OCI-LY7 (cell line): ENCODE results near the gene DMAC1.

ENCODE experiments used
- CTCF ChIP-seq: fragments of 200-600 bp; sonication (generic); conservative IDR thresholded peaks from 2 replicates; pipeline ENCODE4 v1.5.1; 2014; ENCODE audit warnings: mild to moderate bottlenecking, antibody characterized with exemption, low read length, moderate library complexity, mixed read lengths
- EZH2phosphoT487 ChIP-seq: fragments of 200-600 bp; sonication (generic); IDR thresholded peaks from 2 replicates; pipeline ENCODE4 v1.6.1; 2018; ENCODE audit warnings: low read depth, borderline replicate concordance, mild to moderate bottlenecking, mixed run types, antibody characterized with exemption, low read length, moderate library complexity, mixed read lengths

- TF ChIP-seq CTCF (no peak), EZH2phosphoT487 (no peak)
Measured at GRCh38 chr9:7816021-7816420, 16.4 kb upstream of the DMAC1 start.
